Lower leg skin (tissue), 4 donors: ENCODE data around the gene WWOX. TPM values are rescaled to one million over a fixed set of nuclear protein-coding genes. Genes with fewer than 3 reads are reported as not detected.
A peak's percentile ranks its signal among the peaks of the same experiment; 100 is the strongest.

ENCODE experiments used
- DNase-seq, 2 donors: peaks; one replicate each; pipeline ENCODE4 v3.0.0-alpha.2; 2019; ENCODE audit warnings: low spot score in 2 of 2
- H3K4me3 ChIP-seq: fragments of 200-600 bp; sonication (generic); 2 replicates; pipeline ENCODE4 v1.5.1; 2017; ENCODE audit warnings: mild to moderate bottlenecking, low read depth; ENCODE audit not compliant: poor library complexity, severe bottlenecking
- CTCF ChIP-seq, 3 donors: fragments of 450-650 bp; IDR thresholded peaks; one replicate each; pipeline ENCODE4 v1.5.1; 2016; ENCODE audit warnings: antibody characterized with exemption in 3 of 3, mild to moderate bottlenecking in 3 of 3, moderate library complexity in 2 of 3
- POLR2A ChIP-seq, 2 donors: fragments of 450-650 bp; IDR thresholded peaks; one replicate each; pipeline ENCODE4 v1.6.1; 2016 to 2017; ENCODE audit warnings: antibody characterized with exemption in 2 of 2, mild to moderate bottlenecking in 1 of 2, moderate library complexity in 1 of 2
- WGBS, 2 donors: methylation state at CpG; one replicate each; pipeline ENCODE4 v1.1.5; 2018; 5-methylcytosine and 5-hydroxymethylcytosine counted together
- intact Hi-C: fragments of 100-400 bp; cut with DNase I; formaldehyde crosslinking; loops from one replicate; pipeline ENCODE4 v1.15.0; 2023; ENCODE audit warnings: low total_unique reads
- total RNA-seq, 4 donors: library from RNA; depleted of rRNA; stranded (reverse); fragments of >200 nt; gene quantifications; one replicate each; pipeline ENCODE4 v1.1.0, GENCODE V29; 2016

The WWOX gene
- total RNA-seq, 4 donors from 2014 or later: 21.0 to 82.7 (median 36.1) TPM

GRCh38 chr16:79195938-79196337 is 1096.5 kb downstream of the WWOX start:
- intact Hi-C loops: no loop called here

GRCh38 chr16:79201436-79201835 is 1102.0 kb downstream of the WWOX start:
- 69 to 79% methylated on average over 5 of the region's 5 CpGs for WGBS, 2 donors
- DNase-seq: no peak
- TF ChIP-seq POLR2A (IDR thresholded peaks at IDR 0.05): no peak
- no peak for TF ChIP-seq CTCF (IDR thresholded peaks at IDR 0.05)
- intact Hi-C loops: no loop called here
- no peak overlapping the region for H3K4me3 ChIP-seq

More at GRCh38 chr16:79195938-79196337, 1096.5 kb downstream of the WWOX start:
- DNase-seq: no peak
- TF ChIP-seq CTCF (IDR thresholded peaks at IDR 0.05) (no peak), POLR2A (IDR thresholded peaks at IDR 0.05) (no peak)
- 70 to 85% methylated on average over 4 of the region's 4 CpGs for WGBS, 2 donors
- no peak overlapping the region for H3K4me3 ChIP-seq

GRCh38 chr16:79202977-79203376 is 1103.5 kb downstream of the WWOX start:
- TF ChIP-seq CTCF (IDR thresholded peaks at IDR 0.05): no peak
- TF ChIP-seq POLR2A (IDR thresholded peaks at IDR 0.05): no peak
- WGBS, 2 donors: 84 to 87% methylated on average over 8 of the region's 8 CpGs
- intact Hi-C loops: no loop called here
- no peak for DNase-seq
- H3K4me3 ChIP-seq: no peak overlapping the region

GRCh38 chr16:79204486-79204885 is 1105.0 kb downstream of the WWOX start:
- WGBS, 2 donors: 68 to 82% methylated on average over 8 of the region's 8 CpGs
- TF ChIP-seq CTCF (IDR thresholded peaks at IDR 0.05) (no peak), POLR2A (IDR thresholded peaks at IDR 0.05) (no peak)
- DNase-seq: no peak
- H3K4me3 ChIP-seq: no peak overlapping the region
- intact Hi-C loops: no loop called here

GRCh38 chr16:79206889-79207288 is 1107.4 kb downstream of the WWOX start:
- intact Hi-C loops: no loop called here
- TF ChIP-seq POLR2A (IDR thresholded peaks at IDR 0.05) (no peak), CTCF (IDR thresholded peaks at IDR 0.05) (no peak)
- peak in 1 of 2 donors; percentile 9 for DNase-seq
- H3K4me3 ChIP-seq: no peak overlapping the region
- 92 to 97% methylated on average over 4 of the region's 4 CpGs for WGBS, 2 donors

- intact Hi-C loops: no loop called here
- TF ChIP-seq POLR2A (IDR thresholded peaks at IDR 0.05) (no peak), CTCF (IDR thresholded peaks at IDR 0.05) (no peak)
- peak in 1 of 2 donors; percentile 6 for DNase-seq
- 79 to 82% methylated on average over 7 of the region's 7 CpGs for WGBS, 2 donors
- no peak overlapping the region for H3K4me3 ChIP-seq
Measured at GRCh38 chr16:79209308-79209707, 1109.9 kb downstream of the WWOX start.
